GM12865 (cell line): ENCODE data around the gene DSTN.

ENCODE experiments used
- DNase-seq: peaks from one replicate; pipeline ENCODE4 v3.0.0; 2010; ENCODE audit warnings: low read depth
- H3K4me3 ChIP-seq: 2 replicates; pipeline ENCODE4 v1.5.1; 2011; ENCODE audit warnings: mild to moderate bottlenecking, low read depth, low read length, control low read depth
- CTCF ChIP-seq: IDR thresholded peaks from 2 replicates; pipeline ENCODE4 v1.5.1; 2011; ENCODE audit warnings: low read length, control low read depth, low read depth, inconsistent platforms; ENCODE audit not compliant: insufficient read depth; ENCODE audit errors: missing control alignments

Gene DSTN

GRCh38 chr20:17569616-17570346 is at the start of gene DSTN:
DSTN (plus strand) TSS chr20:17570075; CDS start chr20:17570209, 134 bp downstream.
- no peak for TF ChIP-seq CTCF
- DNase-seq, result peak; percentile 89
- H3K4me3 ChIP-seq, result peak within 1 kb of the TSS; percentile 65

- TF ChIP-seq CTCF, result no peak
- no peak for DNase-seq
- H3K4me3 ChIP-seq, result no peak overlapping the region
Measured at GRCh38 chr20:17520583-17520982, 49.3 kb upstream of the DSTN start.

GRCh38 chr20:17522528-17522927 is 47.3 kb upstream of the DSTN start:
- TF ChIP-seq CTCF, result no peak
- H3K4me3 ChIP-seq, result no peak overlapping the region
- no peak for DNase-seq

- no peak for DNase-seq
- TF ChIP-seq CTCF, result no peak
- no peak overlapping the region for H3K4me3 ChIP-seq
Measured at GRCh38 chr20:17523326-17523725, 46.5 kb upstream of the DSTN start.

GRCh38 chr20:17524560-17524959 is 45.3 kb upstream of the DSTN start:
- no peak overlapping the region for H3K4me3 ChIP-seq
- no peak for DNase-seq

GRCh38 chr20:17525132-17525531 is 44.7 kb upstream of the DSTN start:
- no peak for TF ChIP-seq CTCF
- no peak overlapping the region for H3K4me3 ChIP-seq
- no peak for DNase-seq

More at GRCh38 chr20:17524560-17524959, 45.3 kb upstream of the DSTN start:
- no peak for TF ChIP-seq CTCF

- DNase-seq, result peak; percentile 63
- no peak overlapping the region for H3K4me3 ChIP-seq
- TF ChIP-seq CTCF, result no peak
Measured at GRCh38 chr20:17525650-17526049, 44.2 kb upstream of the DSTN start.
